PC-9 (cell line): Measurements from ENCODE around the gene NHLRC2. TPM values are rescaled to one million over a fixed set of nuclear protein-coding genes. Genes with fewer than 3 reads are reported as not detected.

Experiments
- BruUV-seq: library from RNA; stranded (reverse); fragments of 400-500 nt; replicated peaks from 2 replicates; lab custom pipeline; 2021; lab: Mats Ljungman, UMichigan
- CTCF ChIA-PET: fragments of 300-600 bp; sonication (Branson Sonifier 250); formaldehyde crosslinking; loops from one replicate; lab custom pipeline; 2022; ENCODE audit warnings: antibody characterized with exemption; lab: Charles Lee
- POLR2A ChIA-PET: fragments of 300-600 bp; sonication (Branson Sonifier 250); formaldehyde crosslinking; loops from one replicate; lab custom pipeline; 2022; ENCODE audit warnings: antibody characterized with exemption; ENCODE audit not compliant: unreplicated experiment; lab: Charles Lee
- DNase-seq, 2 experiments: peaks; one replicate each; pipeline versions ENCODE4 v3.0.0 to v3.0.0-alpha.2; 2015 to 2022; ENCODE audit warnings: mixed read lengths in 1 of 2
- H2AFZ ChIP-seq: fragments of 200-600 bp; sonication (generic); 2 replicates; pipeline ENCODE4 v1.8.1; 2017; ENCODE audit warnings: antibody characterized with exemption
- H3F3A ChIP-seq: fragments of 200-600 bp; sonication (generic); 2 replicates; pipeline ENCODE4 v1.8.1; 2017; ENCODE audit warnings: antibody characterized with exemption, mild to moderate bottlenecking, low read depth; ENCODE audit not compliant: insufficient read depth
- H3K27ac ChIP-seq: fragments of 200-600 bp; sonication (generic); 2 replicates; pipeline ENCODE4 v1.6.1; 2016; ENCODE audit warnings: mixed run types
- H3K27me3 ChIP-seq: fragments of 200-600 bp; sonication (generic); 2 replicates; pipeline ENCODE4 v1.6.1; 2016; ENCODE audit warnings: low read depth, mixed run types; ENCODE audit not compliant: insufficient read depth
- H3K36me3 ChIP-seq: fragments of 200-600 bp; sonication (generic); 2 replicates; pipeline ENCODE4 v1.6.1; 2016; ENCODE audit warnings: low read depth, mixed run types
- H3K4me1 ChIP-seq: fragments of 200-600 bp; sonication (generic); replicated peaks from 2 replicates; pipeline ENCODE4 v1.6.1; 2016; ENCODE audit warnings: mixed run types; ENCODE audit not compliant: insufficient read depth
- H3K4me2 ChIP-seq: fragments of 200-600 bp; sonication (generic); 2 replicates; pipeline ENCODE4 v1.6.1; 2017; ENCODE audit warnings: mixed run types
- H3K4me3 ChIP-seq: fragments of 200-600 bp; sonication (generic); 2 replicates; pipeline ENCODE4 v1.6.1; 2016; ENCODE audit warnings: mixed run types
- H3K79me2 ChIP-seq: fragments of 200-600 bp; sonication (generic); 2 replicates; pipeline ENCODE4 v1.6.1; 2017; ENCODE audit warnings: low read depth, mixed run types
- H3K9me2 ChIP-seq: fragments of 200-600 bp; sonication (generic); 2 replicates; pipeline ENCODE4 v1.8.1; 2017; ENCODE audit warnings: mild to moderate bottlenecking; ENCODE audit not compliant: insufficient read depth
- H3K9me3 ChIP-seq: fragments of 200-600 bp; sonication (generic); 2 replicates; pipeline ENCODE4 v1.8.1; 2016; ENCODE audit warnings: low read depth; ENCODE audit not compliant: insufficient read depth
- H4K20me1 ChIP-seq: fragments of 200-600 bp; sonication (generic); 2 replicates; pipeline ENCODE4 v1.8.1; 2017; ENCODE audit not compliant: insufficient read depth
- EZH2 ChIP-seq: fragments of 200-600 bp; sonication (generic); IDR thresholded peaks from 2 replicates; pipeline ENCODE4 v1.8.0; 2017; ENCODE audit warnings: antibody characterized with exemption, low read depth
- intact Hi-C: fragments of 100-400 bp; cut with micrococcal nuclease; formaldehyde crosslinking; loops from one replicate; pipeline ENCODE4 v1.10.0; 2022; ENCODE audit not compliant: unreplicated experiment
- total RNA-seq: library from RNA; stranded (reverse); gene quantifications from 2 replicates; pipeline ENCODE4 v1.2.3, GENCODE V29; 2021
- TF ChIP-seq, protein P1 (sequence below): fragments of 200-600 bp; sonication (generic); conservative IDR thresholded peaks from 2 replicates; pipeline ENCODE4 v1.6.1; 2017; ENCODE audit warnings: mixed run types, antibody characterized with exemption, mild to moderate bottlenecking, moderate library complexity

NHLRC2 gene
- total RNA-seq, 1 experiment from 2014 or later = 22.8 TPM

DNA sequence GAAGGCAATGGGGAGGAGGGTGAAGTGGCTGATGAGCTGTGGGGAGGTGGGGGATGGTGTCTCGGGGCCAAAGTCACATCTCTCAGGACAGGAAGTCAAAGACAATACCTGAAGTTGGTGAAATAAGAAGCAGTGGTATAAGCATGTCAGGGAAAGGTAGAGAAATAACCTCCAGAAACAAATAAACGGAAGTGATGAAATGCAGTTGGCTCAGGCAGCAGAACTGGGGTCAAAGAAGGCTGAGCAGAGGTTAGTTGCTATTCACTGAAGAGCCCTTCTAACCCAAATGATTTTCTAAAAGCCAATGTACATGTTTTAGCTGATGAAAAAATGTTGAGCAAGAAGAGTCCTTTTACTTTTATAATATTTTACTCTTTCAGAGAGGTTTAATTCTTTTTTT, 110.6 kb downstream of the NHLRC2 start:
- Histone ChIP-seq H3K4me2 (no peak overlapping the region), H3K79me2 (no peaks in the 10 kb centered on the region), H3K4me3 (no peak overlapping the region), H3K9me2 (no peaks in the 10 kb centered on the region), H3F3A (no peaks in the 10 kb centered on the region), H2AFZ (no peak overlapping the region), H3K27me3 (no peaks in the 10 kb centered on the region), H3K27ac (no peak overlapping the region), H4K20me1 (no peaks in the 10 kb centered on the region), H3K9me3 (no peaks in the 10 kb centered on the region), H3K4me1 (no peaks in the 10 kb centered on the region), H3K36me3 (no peaks in the 10 kb centered on the region)
- intact Hi-C loops = no loop called here
- ChIA-PET CTCF (no interaction called here), POLR2A (no interaction called here)
- BruUV-seq = no TSS peak
- DNase-seq = no peak
- no peak for TF ChIP-seq EZH2
- TF ChIP-seq, protein P1, sequence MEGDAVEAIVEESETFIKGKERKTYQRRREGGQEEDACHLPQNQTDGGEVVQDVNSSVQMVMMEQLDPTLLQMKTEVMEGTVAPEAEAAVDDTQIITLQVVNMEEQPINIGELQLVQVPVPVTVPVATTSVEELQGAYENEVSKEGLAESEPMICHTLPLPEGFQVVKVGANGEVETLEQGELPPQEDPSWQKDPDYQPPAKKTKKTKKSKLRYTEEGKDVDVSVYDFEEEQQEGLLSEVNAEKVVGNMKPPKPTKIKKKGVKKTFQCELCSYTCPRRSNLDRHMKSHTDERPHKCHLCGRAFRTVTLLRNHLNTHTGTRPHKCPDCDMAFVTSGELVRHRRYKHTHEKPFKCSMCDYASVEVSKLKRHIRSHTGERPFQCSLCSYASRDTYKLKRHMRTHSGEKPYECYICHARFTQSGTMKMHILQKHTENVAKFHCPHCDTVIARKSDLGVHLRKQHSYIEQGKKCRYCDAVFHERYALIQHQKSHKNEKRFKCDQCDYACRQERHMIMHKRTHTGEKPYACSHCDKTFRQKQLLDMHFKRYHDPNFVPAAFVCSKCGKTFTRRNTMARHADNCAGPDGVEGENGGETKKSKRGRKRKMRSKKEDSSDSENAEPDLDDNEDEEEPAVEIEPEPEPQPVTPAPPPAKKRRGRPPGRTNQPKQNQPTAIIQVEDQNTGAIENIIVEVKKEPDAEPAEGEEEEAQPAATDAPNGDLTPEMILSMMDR = no peak

DNA sequence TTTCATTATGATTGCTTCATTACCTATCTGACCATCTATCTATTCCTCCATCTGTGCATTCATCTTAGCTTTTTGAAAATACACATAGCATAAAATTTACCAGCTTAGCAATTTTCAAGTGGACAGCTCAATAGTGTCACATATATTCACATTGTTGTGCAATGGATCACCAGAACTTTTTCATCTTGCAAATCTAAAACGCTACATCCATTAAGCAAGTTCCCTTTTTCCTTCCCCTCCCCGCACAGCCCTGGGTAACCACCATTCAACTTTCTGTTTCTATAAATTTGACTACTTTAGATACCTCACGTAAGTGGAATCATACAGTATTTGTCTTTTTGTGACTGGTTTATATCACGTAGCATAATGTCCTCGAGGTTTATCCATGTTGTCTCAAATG, 111.2 kb downstream of the NHLRC2 start:
- Histone ChIP-seq H3K9me3 (no peaks in the 10 kb centered on the region), H2AFZ (no peak overlapping the region), H3K79me2 (no peaks in the 10 kb centered on the region), H3K9me2 (no peaks in the 10 kb centered on the region), H3K4me1 (no peaks in the 10 kb centered on the region), H3K27me3 (no peaks in the 10 kb centered on the region), H3K4me2 (no peak overlapping the region), H3K4me3 (no peak overlapping the region), H4K20me1 (no peaks in the 10 kb centered on the region), H3K27ac (no peak overlapping the region), H3F3A (no peaks in the 10 kb centered on the region), H3K36me3 (no peaks in the 10 kb centered on the region)
- intact Hi-C loops = no loop called here
- TF ChIP-seq, protein P1 = no peak
- no peak for TF ChIP-seq EZH2
- POLR2A ChIA-PET = no interaction called here
- no TSS peak for BruUV-seq
- DNase-seq = no peak
- CTCF ChIA-PET = no interaction called here

Other genes starting within 250 kb of the NHLRC2 start
- gene NRAP, start 190.6 kb upstream of the NHLRC2 start, total RNA-seq = not detected in 2 replicates
- gene CASP7, start 174.7 kb upstream of the NHLRC2 start, total RNA-seq = 14.0 and 14.8 TPM in 2 replicates
- gene PLEKHS1, start 103.0 kb upstream of the NHLRC2 start, total RNA-seq = 2.9 and 4.9 TPM in 2 replicates
- 6.1 and 7.7 TPM in 2 replicates for gene DCLRE1A, start 579 bp upstream of the NHLRC2 start, total RNA-seq
- gene ADRB1, start 189.2 kb downstream of the NHLRC2 start, total RNA-seq = 0.45 and 0.48 TPM in 2 replicates